HUES64 (cell line): ENCODE data around the gene PNLIPRP1.
A peak's percentile ranks its signal among the peaks of the same experiment; 100 is the strongest.

ENCODE experiments used
- H3K27ac ChIP-seq: 2 replicates; pipeline ENCODE4 v1.7.0; 2013; ENCODE audit warnings: low read depth, low read length, inconsistent platforms
- H3K27me3 ChIP-seq: 2 replicates; pipeline ENCODE4 v1.6.1; 2013; ENCODE audit warnings: mild to moderate bottlenecking, low read length; ENCODE audit not compliant: insufficient read depth
- H3K36me3 ChIP-seq: 2 replicates; pipeline ENCODE4 v1.6.1; 2013; ENCODE audit warnings: mild to moderate bottlenecking, low read length; ENCODE audit not compliant: insufficient read depth
- H3K4me1 ChIP-seq: 2 replicates; pipeline ENCODE4 v1.6.1; 2013; ENCODE audit warnings: mild to moderate bottlenecking, low read length, moderate library complexity; ENCODE audit not compliant: insufficient read depth
- H3K4me3 ChIP-seq: 2 replicates; pipeline ENCODE4 v1.5.1; 2013; ENCODE audit warnings: mild to moderate bottlenecking, low read length, moderate library complexity
- H3K9ac ChIP-seq: 2 replicates; pipeline ENCODE4 v1.6.1; 2013; ENCODE audit warnings: mild to moderate bottlenecking, low read depth, low read length
- H3K9me3 ChIP-seq: 2 replicates; pipeline ENCODE4 v1.6.1; 2013; ENCODE audit warnings: low read depth, low read length; ENCODE audit not compliant: insufficient read depth
- WGBS: fragments of 150-250, 120-280 bp; methylation state at CpG from one replicate; pipeline ENCODE4 v1.1.7; 2013; ENCODE audit warnings: missing lambda C conversion rate; 5-methylcytosine and 5-hydroxymethylcytosine counted together

PNLIPRP1 gene

DNA sequence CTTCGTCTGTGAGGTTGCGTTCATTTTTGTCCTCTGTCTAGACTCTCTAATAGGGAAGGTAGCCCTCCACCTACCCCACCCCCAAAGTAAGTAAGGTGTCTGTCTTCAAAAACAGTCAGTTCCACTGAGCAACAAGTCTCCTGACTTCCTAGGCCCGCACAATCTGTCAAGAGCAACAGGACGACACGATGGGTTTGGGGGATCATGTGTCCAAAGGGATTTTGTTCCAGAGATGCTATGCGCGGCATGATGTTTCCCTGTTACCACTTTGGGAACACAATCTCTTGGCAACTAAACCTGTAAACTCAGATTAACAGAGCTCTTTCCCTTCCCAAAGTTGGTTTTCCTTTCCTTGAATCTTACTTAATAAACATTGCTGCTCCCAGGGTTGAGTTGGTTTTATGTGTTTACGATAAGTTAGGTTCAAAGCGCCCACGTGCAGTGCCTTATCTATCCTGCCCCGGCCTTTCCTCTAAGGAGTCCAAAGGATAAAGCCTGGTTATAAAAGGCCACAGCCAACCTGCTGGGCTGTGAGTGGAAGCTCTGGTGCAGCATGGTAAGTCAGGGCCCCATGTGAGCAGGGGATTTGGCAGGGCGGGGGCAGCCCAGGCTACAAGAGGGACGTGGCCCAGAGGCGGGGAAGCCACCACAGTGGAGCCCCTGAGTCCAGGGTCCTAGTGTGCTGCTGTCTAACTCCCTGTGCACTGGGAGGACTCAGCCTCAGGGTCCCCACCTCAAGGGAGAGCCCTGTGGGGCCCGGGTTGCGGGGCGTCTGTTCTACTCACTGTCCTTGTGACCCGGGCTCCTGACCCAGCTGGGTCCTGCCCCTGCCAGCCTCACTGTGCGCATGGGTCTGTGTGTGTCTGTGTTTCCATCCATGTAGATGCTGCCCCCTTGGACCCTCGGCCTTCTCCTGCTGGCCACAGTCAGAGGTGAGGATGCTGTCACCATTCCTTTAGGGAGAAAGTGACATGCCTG, 30.0 kb downstream of the PNLIPRP1 start, which contains the start of gene PNLIPRP2:
Gene PNLIPRP2 (plus strand): TSS at position 531 of the 978 bp plus-strand sequence.
- Histone ChIP-seq H3K27me3 (no peaks in the 10 kb centered on the region), H3K9ac (no peak within 1 kb of the TSS), H3K4me3 (no peak within 1 kb of the TSS), H3K27ac (no peak within 1 kb of the TSS), H3K4me1 (no peaks in the 10 kb centered on the region), H3K36me3 (no peaks in the 10 kb centered on the region), H3K9me3 (no peaks in the 10 kb centered on the region)
- WGBS, result 90% methylated on average over 19 of the region's 20 CpGs

DNA sequence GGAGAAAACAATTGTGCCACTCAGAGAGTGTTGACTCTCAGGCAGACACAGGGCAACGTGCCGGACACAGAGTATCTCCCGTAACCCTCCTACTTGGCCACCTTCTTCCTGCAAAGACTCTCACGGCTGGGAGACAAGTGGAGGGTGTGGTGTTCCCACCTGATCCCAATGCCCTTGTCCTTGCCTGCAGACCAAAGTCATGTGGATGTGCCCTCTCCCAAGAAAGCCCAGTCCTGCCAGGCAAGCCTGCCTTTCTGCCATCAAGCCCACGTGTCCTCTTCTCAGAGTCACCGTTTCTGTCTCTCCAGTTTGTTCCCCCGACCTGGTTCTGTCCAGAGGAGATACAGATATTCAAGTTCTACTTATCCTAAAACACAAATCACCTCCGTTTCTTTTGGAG, 30.7 kb downstream of the PNLIPRP1 start:
- no peaks in the 10 kb centered on the region for H3K36me3 ChIP-seq
- H3K4me3 ChIP-seq, result no peak overlapping the region
- H3K9ac ChIP-seq, result no peak overlapping the region
- H3K4me1 ChIP-seq, result no peaks in the 10 kb centered on the region
- H3K27me3 ChIP-seq, result no peaks in the 10 kb centered on the region
- no peak overlapping the region for H3K27ac ChIP-seq
- H3K9me3 ChIP-seq, result no peaks in the 10 kb centered on the region
- WGBS, result 93% methylated on average over 8 of the region's 8 CpGs

DNA sequence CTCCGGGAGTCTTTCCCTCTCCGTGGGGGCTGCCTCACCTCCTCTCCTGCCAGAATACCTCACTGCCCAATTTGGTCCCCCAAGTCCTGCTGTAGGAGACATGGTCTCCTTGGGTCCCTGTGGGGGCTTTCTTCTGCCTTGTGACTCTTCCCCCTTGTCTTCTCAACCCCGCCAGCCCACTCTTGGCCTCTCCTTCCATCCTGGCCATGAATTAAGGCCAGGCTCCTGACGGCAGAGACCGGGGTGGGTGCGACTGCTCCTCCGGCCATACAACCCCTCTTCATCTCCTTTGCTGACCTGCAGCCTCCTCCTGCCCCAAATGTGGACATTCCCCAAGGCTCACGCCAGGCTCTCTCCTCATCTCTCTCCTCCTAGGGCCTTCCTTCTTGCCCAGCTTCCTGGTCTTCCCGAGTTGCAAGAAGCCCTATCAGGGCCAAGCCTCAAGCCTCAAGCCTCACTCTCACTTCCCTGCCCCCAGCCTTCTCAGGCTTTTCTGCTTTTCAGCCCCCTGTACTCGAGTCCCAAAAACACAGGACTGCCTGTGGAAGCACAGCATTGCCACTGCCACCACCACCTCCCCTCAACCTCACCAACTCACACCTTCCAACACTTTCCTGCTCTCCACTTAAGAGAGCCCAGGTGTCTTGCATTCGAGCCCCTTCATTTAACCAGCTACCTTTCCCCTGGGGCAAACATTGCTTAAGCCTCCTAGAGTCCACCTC, 31.3 kb downstream of the PNLIPRP1 start:
- Histone ChIP-seq H3K4me1 (no peaks in the 10 kb centered on the region), H3K9me3 (no peaks in the 10 kb centered on the region), H3K4me3 (no peak overlapping the region), H3K36me3 (no peaks in the 10 kb centered on the region), H3K9ac (no peak overlapping the region), H3K27me3 (peaks cover 3% of the 10 kb centered on the region; the same call in 1 of the 2 replicates), H3K27ac (no peak overlapping the region)
- 93% methylated on average over 11 of the region's 11 CpGs for WGBS

DNA sequence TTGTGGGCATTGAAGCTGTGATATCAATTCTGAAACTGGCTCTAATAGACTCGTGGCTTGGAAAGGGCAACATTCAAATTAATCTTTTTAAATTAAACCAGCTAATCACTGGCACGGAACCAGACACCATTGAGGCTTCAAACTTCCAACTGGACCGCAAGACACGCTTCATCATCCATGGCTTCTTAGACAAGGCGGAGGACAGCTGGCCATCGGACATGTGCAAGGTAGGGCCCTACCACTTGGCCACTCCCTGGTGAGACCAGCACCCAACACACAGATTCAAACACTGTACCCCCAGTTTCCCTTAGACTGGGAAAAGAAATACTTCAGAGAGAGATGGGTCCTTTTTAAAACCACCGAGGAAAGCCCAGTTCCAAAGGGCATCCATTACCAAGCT, 35.1 kb downstream of the PNLIPRP1 start:
- Histone ChIP-seq H3K4me1 (no peaks in the 10 kb centered on the region), H3K4me3 (no peak overlapping the region), H3K9ac (no peak overlapping the region), H3K9me3 (no peaks in the 10 kb centered on the region), H3K27ac (no peak overlapping the region), H3K27me3 (peaks cover 6% of the 10 kb centered on the region), H3K36me3 (no peaks in the 10 kb centered on the region)
- WGBS, result 93% methylated on average over 7 of the region's 7 CpGs

DNA sequence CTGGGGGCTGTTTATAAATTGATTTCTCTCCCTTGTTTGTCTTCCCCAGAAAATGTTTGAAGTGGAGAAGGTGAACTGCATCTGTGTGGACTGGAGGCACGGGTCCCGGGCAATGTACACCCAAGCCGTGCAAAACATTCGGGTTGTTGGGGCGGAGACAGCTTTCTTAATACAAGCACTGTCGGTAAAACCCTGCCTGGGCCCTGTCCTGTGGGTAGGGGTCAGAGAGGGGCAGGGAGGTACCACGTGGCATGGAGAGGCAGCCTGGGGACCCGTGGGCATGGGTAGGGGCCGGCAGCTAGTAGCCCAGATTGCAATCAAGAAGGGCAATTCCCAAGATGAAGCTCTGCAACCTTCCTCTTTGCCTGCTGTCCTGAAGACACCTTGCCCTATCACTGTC, 36.1 kb downstream of the PNLIPRP1 start:
- Histone ChIP-seq H3K4me3 (no peak overlapping the region), H3K36me3 (no peaks in the 10 kb centered on the region), H3K9me3 (no peaks in the 10 kb centered on the region), H3K27me3 (peaks cover 6% of the 10 kb centered on the region), H3K4me1 (no peaks in the 10 kb centered on the region), H3K27ac (no peak overlapping the region), H3K9ac (no peak overlapping the region)
- 89% methylated on average over 9 of the region's 9 CpGs for WGBS

DNA sequence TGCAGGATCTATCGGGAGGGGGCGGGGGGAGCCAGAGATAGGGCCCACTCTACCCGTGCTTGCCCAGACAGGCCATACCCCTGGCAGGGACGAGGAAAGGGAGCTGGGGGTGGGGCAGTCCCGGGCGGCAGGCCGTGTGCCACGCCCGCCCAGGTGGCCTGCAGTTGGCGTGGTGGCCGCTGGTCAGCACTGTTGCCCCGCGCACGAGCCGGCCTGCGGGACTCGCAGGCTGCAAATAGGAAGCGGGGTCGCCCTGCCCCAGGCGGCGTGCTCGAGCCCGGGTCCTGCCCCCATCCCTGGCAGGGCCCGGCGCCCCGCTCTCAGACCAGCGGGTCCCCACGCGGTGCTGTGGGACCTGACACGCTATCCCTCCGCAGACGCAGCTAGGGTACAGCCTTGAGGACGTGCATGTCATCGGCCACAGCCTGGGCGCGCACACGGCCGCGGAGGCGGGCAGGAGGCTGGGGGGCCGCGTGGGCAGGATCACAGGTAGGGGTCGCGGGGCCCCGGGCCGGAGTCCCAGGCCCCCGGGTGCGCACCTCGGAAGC, 36.7 kb downstream of the PNLIPRP1 start:
- Histone ChIP-seq H3K9me3 (no peaks in the 10 kb centered on the region), H3K27ac (no peak overlapping the region), H3K4me3 (peak overlapping the region; percentile 56), H3K4me1 (no peaks in the 10 kb centered on the region), H3K9ac (peak overlapping the region; percentile 60; the same call in 1 of the 2 replicates), H3K27me3 (peaks cover 6% of the 10 kb centered on the region), H3K36me3 (no peaks in the 10 kb centered on the region)
- 48% methylated on average over 49 of the region's 49 CpGs for WGBS

DNA sequence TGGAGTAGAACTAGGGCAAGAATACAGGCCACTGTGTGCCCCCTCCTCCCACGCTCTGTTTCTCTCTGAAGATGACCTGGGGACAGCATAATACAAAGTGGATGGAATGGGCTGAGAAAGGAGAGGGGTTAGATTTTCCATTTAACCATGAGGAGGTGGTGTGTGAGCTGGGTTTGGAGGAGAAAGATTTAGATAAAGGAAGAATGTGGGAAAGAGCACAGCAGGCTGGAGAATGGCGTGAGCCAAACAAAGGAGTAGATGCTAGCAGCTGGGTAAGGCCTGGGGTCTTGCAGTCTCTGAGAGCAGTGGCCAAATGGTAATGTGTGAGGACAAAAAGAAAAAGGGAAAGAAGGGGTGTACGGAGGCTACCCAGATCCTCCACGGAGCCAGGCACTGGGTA, 38.6 kb downstream of the PNLIPRP1 start:
- H3K4me1 ChIP-seq, result no peaks in the 10 kb centered on the region
- H3K27me3 ChIP-seq, result peaks cover 6% of the 10 kb centered on the region
- whole genome bisulfite sequencing, result 87% methylated on average over 4 of the region's 4 CpGs

DNA sequence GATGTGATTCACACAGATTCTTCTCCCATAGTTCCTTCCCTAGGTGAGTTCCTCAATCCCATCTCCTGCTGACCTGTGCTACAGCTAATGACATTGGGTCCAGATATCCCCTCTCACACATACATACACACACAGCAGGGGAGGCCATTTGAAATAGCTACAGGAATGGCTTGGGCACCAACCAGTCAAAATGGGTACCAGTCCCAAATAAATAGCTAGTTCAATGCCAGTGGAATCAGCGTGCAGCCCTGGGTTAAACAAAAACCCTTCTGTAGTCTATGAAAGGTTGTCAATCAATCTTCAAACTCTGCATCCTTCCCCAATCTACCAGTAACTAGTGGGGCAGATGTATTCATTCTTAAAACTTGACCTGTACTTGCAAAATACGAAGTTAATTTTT, 39.3 kb downstream of the PNLIPRP1 start:
- Histone ChIP-seq H3K9me3 (no peaks in the 10 kb centered on the region), H3K36me3 (no peaks in the 10 kb centered on the region), H3K27me3 (peaks cover 6% of the 10 kb centered on the region), H3K4me3 (no peak overlapping the region), H3K27ac (no peak overlapping the region), H3K9ac (no peak overlapping the region), H3K4me1 (no peaks in the 10 kb centered on the region)
- WGBS, result 100% methylated on average over 2 of the region's 2 CpGs

More for the DNA sequence above, 38.6 kb downstream of the PNLIPRP1 start:
- no peak overlapping the region for H3K27ac ChIP-seq
- no peaks in the 10 kb centered on the region for H3K9me3 ChIP-seq
- H3K36me3 ChIP-seq, result no peaks in the 10 kb centered on the region
- no peak overlapping the region for H3K9ac ChIP-seq
- no peak overlapping the region for H3K4me3 ChIP-seq

DNA sequence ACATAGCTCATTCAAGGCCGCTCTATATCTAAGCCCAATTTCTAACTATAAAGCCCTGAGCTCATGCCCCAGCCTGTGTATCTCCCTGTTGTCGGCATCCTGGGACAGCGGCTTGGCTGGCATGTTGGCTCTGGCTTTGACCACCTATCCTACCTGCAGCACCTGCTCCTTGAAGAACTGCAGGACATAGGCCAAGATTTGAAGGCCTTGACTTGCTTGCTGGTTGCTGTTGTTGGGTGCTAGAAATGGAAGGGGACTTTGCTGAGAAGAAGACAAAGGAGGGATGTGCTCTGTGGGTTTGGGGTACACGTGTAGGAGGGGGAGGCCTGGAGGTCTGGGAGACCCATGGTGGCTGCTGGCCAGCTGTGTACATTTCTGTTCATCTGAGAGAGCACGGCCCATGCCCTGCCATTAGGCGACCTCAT, 41.1 kb downstream of the PNLIPRP1 start:
- Histone ChIP-seq H3K27ac (no peak overlapping the region), H3K4me3 (no peak overlapping the region), H3K36me3 (no peaks in the 10 kb centered on the region), H3K4me1 (no peaks in the 10 kb centered on the region), H3K9me3 (no peaks in the 10 kb centered on the region), H3K9ac (no peak overlapping the region), H3K27me3 (peaks cover 4% of the 10 kb centered on the region)
- WGBS, result 90% methylated on average over 6 of the region's 6 CpGs

DNA sequence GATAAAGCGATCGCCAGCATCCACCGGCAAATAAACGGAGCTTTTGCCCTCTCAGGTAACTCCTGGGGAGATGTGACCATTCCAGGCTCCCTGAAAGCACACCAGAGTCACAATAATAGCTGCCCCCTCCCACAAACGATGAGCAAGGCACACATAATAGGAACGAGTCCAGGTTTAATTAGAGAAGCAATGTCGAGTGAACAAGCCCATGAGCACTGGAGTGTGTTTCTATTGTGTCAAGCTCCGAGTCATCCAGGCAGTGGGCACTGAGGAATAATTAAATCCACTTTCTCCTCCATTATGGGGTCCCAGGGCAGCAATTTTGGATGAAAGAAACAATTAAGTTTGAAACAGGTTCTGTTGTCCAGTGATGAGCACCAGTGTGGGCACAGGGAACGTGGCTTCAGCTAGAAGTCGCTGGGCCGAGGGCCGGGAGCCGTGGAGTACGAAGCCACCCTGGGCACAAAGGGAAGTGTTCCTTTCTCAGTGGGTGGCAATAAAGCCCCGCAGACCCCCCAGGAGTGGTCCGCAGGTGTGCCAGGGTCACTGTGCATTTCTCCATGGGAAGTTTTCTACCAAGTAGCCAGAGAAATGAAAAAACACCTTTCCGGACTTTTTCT, 41.9 kb downstream of the PNLIPRP1 start:
- H3K4me3 ChIP-seq, result no peak overlapping the region
- 94% methylated on average over 17 of the region's 17 CpGs for WGBS
- no peak overlapping the region for H3K9ac ChIP-seq
- no peaks in the 10 kb centered on the region for H3K9me3 ChIP-seq
- H3K27ac ChIP-seq, result no peak overlapping the region
- no peaks in the 10 kb centered on the region for H3K36me3 ChIP-seq
- H3K4me1 ChIP-seq, result no peaks in the 10 kb centered on the region
- no peaks in the 10 kb centered on the region; the same call in 1 of the 2 replicates for H3K27me3 ChIP-seq
